ENCODE data around the gene GAS2L2.

The GAS2L2 gene

DNA sequence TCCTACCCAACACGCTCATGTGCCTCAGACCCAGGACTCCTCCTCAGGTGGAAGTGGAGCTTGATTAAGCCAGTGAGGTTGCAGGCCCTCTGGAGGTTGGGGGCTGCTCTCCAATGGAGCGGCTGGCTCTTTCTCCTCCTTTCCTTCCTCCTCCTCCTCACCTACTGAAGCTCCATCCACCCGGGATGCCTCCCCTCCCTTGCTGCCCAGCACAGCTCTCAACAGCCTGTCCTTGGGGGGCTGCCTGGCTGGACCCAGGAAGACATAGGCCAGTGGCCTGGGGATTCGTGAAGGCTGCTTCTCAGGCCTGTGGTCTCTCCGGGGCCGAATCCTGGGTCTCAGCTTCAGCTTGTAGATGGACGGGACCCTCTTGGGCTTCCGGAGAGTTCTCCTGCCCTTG, 8.2 kb downstream of the GAS2L2 start:
- no peak for DNase-seq

DNA sequence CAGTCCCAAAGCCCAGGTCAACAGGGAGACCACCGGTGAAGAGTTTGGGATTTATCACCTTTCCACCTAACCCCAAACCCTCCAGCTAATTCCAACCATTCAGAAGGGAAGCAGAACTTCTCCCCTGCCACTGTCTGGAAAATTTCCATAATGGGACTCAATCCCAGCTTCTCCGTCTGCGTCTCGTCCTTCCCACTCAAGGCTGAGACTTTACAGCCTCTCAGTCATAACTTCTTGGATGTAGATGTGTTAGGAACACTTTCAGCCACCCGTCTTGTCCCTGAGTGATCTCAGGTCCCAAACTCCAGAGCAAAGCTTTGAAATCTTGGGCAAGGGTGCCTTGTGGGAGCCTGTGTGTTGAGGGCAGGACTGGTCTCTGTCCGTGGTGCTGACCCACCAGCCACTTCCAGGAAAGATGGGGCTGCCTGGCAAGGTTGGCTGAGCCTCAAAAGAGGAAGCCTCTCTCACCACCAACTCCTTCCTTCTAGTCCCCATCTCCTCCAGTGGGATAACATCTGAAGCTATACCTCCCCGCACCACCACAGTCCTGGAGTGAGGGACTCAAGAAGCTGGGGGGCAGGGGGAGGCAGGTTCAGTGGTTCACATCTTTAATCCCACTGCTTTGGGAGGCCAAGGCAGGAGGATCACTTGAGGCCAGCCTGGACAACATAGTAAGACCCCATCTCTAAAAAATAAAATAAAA, 9.3 kb downstream of the GAS2L2 start:
- no peak for DNase-seq

DNA sequence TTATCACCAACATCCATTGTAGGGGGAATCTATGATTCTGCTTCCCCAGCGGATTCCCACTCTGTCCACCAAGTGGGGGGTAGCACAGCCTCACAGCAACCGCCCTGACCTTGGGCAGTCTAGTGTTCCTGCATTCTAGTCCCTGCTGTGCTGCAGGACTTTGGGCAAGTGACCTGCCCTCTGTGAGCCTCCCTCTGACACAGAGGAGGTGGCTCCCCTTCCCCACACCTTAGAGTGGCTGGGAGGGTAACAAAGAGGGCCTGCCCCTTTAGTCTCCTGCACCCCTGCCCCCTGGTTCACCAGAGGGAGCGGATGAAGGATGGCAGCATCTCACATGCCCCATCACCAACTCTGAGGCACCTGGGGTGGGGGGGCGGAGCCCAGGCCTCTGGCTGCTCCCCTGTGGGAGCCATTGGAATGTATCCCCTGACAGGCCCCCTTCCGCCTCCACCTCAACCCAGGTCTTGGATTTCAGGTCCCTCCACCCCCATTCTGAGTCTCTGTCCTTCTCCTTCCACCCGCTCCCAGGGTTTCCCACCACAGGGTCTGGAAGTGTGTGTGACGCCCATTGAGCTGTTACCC, 10.1 kb downstream of the GAS2L2 start:
- DNase-seq, result no peak

DNA sequence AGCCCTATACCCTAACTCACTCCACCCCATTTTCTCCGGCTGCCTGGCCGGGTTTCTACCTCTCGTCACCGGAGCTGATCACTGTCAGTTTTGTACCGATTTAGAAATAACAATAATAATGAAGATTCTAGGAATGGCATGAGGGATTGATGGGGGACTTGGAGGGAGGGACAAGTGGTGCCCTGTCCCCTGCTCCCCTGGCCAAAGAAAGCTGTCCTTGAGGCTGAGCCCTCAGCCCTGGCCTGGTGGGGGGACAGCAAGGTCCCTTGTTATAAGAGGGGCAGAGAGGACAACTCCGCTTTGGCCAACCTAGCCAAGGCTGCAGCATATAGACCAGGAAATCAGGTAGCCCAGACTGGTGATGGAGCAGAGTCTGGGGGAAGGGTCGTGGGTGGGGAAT, 10.5 kb downstream of the GAS2L2 start:
- no peak for DNase-seq

DNA sequence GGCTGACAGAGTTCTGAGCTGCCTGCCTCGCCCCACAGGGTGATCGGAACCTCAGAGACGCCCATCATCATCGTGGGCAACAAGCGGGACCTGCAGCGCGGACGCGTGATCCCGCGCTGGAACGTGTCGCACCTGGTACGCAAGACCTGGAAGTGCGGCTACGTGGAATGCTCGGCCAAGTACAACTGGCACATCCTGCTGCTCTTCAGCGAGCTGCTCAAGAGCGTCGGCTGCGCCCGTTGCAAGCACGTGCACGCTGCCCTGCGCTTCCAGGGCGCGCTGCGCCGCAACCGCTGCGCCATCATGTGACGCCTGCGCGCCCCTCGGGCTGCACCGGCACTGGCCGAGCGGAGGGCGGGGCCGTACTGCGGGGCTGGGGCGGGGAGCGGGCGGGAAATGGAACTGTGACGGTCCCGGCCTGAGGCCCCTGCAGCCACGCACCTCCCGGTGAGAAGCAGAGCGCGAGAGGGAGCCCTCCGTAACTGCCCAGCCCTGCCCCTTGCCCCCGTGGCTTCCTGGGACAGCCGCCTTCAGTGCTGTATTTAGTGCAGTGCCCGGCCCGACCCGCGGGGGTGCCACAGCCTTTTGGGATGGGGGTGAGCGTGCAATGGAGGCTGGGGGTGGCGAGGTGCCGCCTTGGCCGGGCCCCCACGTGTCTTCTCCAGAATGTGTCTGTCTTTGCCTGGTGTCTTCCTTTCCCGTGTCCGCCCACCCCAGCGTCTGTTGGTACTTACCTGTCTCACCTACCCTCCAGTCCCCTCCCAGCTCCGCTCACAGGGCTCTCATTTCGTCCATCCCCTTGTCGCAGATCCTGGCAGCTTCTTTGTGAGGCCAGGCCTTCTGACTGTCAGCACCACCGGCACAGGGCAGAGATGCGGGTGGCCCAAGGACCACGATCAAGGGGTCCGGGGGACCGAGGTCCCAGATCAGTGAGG, 11.8 kb downstream of the GAS2L2 start:
- no peak for DNase-seq

DNA sequence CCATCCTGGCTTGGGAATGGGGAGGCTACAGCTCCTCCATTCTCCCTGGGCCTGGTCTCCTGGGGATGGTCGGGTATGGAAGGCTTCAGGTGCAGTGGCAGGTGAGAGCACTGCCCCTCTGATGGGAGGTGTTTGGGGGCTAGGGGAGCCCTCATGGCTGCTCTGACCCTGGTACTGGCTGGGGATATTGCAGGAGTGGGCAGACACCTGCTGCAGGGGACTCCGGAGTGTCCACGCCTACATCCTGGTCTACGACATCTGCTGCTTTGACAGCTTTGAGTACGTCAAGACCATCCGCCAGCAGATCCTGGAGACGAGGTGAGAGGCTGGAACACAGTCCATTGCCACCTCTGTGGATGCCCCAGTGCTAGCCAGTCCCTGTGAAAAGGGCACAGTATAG, 12.8 kb downstream of the GAS2L2 start:
- no peak for DNase-seq

DNA sequence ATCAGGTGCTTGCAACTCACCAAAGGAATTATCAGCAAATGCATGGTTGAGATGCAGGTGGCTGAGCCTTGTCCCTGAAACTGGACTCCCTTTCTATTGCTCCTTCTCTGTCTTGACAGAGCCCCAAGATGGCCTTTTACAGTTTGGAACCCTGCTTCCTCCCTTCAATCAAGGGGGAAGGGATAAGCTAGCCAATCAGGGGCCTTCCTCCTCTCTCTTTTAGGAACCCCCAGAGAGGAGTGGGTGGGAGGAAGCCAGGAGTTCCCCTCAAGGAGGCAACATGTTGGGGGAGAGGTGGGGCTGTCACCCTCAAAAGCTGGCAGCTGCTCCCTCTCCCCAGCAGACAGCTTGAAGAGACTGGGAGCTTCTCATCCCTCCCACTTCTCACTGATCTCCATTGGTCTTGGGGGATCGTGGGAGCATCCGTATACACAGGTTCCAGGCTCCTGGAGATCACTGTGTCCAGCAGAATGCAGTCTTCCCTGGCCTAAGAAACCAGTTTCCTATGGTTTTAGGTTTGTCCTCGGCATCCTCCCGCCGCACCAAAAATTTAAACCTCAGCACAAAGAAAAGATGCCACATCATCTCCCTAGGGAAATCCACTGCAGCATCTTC, 14.4 kb downstream of the GAS2L2 start:
- no peak for DNase-seq

DNA sequence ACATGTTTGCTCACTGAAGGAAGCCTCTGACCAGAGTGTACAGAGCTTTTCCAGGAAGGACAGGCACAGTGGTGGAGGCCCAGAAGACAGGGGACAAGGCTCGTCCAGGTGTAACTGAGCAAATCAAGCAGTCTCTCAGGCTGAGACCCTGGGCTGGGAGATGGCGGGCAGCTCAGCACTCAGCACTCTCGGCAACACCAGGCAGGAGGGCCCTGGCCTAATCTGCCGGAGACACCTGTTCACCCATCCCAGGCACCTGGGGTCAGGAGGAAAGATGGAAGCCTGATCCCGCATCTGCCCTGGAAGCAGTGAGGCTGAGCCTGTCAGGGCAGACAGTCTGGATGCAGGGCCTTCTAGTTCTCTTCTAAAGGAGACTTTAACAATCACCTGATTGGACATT, 16.8 kb downstream of the GAS2L2 start:
- DNase-seq, result no peak

DNA sequence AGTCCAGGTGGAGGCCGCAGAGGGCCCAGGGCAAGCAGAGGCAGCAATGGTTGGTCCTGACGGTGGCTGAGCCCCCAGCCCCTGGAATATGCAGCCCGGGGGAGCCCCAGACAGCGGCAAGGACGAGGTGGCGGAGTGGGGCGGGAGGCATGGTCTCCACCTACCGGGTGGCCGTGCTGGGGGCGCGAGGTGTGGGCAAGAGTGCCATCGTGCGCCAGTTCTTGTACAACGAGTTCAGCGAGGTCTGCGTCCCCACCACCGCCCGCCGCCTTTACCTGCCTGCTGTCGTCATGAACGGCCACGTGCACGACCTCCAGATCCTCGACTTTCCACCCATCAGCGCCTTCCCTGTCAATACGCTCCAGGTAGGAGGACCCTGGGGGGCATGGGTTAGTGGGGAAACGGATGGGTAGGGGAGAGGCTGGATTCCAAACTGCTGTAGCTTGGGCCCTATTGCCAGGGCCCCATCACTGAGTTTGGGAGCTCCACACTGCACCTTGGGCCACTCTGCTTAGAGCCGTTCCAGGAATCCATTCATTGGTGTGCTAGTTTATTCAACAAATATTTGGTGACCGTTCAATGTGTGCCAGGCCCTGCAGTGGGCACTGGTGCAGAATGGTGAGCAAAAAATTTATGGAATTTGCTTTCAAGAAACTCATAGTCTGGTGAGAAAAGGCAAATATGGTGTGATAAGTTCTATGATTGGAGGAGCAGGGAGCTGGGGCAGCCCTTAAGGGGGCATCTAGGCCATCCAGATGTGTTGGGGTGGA, 17.8 kb downstream of the GAS2L2 start:
- DNase-seq, result no peak

DNA sequence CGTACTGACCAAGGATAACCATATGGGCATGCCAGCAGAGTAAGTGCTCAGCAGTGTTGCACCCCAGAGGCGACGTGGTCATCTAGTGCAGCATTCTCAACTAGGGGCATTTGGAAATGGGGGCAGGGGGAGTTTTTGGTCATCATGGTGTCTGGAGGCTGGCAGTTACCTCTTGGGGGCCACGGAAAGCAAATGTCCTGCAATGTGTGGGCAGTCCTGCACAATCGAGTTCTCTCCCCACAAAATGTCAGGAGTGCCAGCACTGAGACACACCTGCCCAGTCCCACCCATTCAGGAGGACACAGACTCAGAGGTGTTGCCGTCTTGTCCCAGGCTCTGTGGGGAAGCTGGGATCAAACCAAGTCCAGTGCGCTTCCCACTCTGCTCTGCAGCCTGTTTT, 18.6 kb downstream of the GAS2L2 start:
- DNase-seq, result no peak

DNA sequence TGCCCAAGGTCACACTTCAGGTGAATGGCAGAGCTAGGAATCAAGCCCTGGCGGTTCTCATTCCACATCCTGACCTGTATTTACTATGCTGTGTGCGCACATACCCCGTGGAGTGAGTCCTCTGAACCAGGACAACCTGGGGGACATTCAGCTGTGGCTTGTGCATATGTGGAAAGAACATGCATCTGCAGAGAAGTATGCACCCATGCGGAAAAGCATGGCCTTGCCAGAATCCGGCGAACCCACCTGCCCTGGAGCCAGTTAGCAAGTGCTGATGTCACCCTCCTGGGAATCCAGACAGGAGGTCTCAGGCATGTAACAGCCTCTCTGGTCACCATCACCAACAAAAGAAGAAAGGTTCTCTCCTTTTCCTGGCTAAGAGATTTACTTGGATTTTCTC, 19.7 kb downstream of the GAS2L2 start:
- no peak for DNase-seq

DNA sequence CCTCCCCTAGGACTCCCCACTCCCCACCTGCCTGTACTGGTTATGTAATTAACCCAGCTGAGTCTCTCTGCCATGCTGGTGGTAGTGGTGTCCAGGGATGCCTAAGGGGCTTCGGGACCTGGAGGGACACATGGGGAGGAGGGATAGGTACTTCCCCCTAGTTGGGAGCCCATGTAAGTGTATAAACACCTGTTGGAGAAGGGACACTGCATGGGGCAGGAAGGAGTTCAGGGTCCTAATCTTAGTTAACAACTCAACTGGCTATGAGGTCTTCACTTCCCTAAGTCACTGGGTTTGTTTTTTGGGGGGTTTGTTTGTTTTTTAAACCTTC, 20.3 kb downstream of the GAS2L2 start:
- no peak for DNase-seq

DNA sequence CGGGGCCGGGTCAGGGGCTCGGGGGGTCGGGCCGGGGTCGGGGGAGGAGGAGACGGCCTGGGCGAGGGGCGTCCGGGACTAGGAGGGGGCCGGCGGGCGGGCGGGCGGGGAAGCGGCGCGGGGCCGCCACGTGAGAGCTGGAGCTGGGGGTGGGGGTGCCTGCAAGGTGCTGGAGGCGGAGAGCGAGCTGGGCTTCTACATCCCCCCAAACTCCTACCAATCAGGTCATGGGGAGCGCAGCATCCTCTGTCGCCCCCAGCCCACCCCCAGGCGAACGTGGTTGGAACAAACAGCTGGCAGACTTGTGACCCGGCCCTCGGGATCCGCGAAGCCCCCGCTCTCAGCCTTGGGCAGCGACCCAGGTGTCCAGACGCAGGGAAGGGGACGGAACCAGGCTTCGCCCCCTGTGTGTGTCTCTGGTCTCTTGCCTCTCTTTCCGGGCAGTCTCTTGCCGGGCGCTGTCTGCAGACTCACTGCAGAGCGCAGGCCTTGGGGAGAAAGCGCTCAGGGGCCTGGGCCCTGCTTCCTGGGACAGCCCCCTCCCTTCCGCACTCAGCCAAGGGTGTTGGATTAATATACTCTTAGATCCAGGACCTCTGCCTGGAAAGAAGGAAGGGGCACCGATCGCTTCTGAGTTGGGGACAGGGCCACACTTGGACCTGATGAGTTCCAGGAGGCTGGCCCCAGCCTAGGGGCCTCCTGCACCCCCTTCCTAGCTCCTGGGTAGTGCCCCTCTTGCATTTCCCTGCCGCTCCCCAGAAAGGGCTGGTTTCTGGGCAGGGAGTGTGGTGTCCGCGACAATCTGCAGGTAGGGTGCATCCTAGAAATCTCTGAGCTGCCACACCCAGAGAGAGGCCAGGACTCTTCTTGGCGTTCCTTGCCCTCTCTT, 20.9 kb downstream of the GAS2L2 start:
- no peak for DNase-seq

DNA sequence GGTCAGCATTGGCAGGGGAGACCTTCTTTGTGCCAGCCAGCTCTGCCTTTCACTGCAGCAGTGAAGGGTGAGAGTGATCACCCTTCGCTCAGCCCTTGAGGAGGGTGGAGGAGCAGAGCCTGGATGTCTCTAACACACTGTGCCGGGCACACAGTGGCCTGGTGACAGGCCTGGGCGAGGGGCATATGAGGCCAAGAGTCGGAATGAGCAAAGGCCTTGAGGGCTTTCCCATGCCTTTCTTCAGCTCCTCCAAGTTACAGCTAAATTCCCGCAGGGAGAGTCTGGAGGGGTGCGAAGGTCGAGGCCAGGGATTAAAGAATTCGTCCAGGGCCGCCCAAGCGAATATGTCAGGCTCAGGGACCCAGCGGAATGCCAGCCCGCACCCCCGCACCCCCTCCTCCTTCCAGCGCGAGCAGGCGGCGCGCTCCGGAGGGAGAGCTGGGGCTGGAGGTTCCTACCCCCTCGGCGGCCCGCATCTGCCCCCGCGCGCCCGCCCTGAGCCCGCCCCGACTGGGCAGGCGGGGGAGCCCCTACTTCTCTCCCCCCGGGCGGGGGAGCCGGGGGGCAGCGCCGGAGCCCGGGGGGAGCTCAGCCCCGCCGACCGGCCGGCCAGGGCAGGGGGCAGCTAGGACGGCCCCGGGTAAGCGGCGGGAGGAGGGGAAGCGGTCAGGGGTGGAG, 21.7 kb downstream of the GAS2L2 start, which contains the start of gene RASL10B:
TSS of gene RASL10B (plus strand) at position 401 of the 678 bp plus-strand sequence. CDS start 3,546 bp downstream, outside the sequence.
- DNase-seq, result peak; percentile 48

DNA sequence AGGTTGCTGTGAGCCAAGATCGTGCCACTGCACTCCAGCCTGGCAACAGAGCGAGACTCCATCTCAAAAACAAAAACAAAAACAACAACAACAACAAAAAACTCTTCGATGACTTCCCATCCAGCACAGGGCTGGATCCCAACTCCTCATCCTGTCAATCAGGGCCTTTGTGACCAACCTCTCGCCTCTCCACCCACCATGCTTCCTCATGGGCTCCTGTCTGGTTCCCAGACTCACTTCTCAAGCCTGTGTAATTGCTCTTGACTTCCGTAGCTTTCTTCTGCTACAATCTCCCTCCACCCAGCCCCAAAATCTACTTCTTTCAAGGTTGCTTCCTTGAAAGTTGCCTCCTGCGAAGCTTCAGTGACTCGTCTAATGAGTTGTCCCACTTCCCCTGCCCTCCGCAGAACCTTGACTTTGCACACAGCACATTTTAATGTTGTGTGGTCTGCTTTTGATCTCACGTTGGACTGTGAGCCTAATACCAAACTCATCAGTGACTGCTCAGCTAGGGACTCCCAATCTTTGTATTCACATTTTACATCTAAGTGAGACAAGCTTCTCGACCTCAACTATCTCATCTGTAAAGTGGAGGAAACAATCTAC, 22.5 kb downstream of the GAS2L2 start:
- DNase-seq, result no peak

DNA sequence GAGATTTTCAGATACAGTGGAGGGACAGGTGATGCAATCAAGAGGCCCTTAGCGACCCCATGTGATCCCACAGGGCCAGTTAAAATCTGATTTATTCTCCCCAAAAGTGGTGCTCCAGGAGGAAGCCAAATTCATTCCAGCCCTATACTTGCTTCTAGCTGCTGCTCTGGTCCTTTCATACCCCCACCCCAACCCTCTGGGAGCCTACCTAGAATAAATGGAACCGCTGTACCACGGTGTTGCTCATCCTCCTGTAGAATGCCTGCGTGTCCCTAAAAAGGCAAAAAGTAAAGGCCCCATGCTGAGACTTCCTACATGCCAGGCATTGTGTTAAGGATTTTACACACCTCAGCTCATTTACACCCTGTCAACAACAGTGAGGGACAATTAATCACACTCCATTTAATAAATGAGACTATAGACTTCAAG, 23.6 kb downstream of the GAS2L2 start:
- DNase-seq, result no peak

DNA sequence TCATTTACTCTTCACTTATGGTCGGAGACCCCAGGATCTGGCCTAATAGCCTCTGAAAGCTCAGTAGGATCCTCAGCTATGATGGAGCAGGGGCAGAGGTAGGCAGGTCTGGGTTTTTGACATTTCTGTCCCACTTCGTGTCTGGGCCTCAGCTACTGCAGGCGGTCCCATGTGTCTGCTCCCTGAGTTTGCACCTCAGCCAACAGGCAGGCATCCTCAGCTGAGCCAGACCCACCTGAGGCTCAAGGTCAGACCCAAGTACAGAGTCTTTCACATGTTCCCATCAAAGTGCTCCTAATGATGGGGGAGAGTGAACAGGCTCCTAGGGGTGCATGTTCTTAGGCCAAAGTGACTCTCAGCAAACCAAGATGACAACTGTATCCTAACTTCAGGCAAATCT, 24.5 kb downstream of the GAS2L2 start:
- DNase-seq, result no peak

DNA sequence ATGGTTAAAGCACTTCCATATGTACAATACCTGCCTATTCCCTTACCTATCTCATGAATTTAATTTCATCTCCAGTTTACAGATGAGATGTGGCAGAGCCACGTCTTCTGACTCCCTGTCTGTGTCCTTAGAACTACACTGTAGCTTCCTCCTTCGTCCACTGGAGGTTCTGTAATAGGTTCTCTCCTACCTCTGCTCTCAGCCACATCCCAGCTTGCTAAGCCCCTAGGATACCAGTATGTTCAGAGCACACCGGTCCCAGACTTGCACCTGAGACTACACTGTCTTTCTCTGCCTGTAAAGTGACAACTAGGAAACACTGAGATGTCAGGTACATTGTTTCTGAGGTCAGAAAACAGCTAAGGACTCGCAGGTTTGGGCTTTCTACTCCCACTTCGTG, 25.4 kb downstream of the GAS2L2 start:
- DNase-seq, result no peak

DNA sequence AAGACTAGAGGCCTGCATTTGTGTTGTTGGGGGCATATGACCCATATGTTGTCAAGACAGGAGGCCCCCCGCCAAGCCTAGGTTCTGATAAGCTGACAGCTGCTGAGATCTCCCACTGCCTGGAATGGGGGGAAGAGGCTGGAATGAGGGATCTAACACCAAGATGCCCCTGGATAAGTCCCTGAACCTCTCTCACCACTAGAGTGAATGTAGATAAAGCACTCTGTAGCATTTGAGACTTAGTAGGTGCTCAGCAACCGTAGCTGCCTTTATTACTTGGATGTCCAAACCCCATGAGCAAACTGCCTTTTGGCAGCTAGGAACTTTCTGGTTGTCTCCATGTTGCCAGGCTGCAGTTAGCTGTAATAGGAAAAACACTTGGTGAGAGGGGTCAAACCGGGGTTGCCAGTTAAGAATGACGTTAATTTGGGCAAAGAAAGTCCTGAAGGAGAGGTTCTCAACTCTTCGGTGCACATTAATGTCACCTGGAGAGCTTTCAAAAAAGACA, 26.0 kb downstream of the GAS2L2 start:
- DNase-seq, result no peak

All from activated CD4-positive, alpha-beta T cell treated with anti-CD3 and anti-CD28 coated beads, Interleukin-2, amount 50 U/mL, for 1 hour (primary cell).